Measurements from ENCODE around the gene SURF1. TPM values are rescaled to one million over a fixed set of nuclear protein-coding genes. Genes with fewer than 3 reads are reported as not detected.

SURF1 gene
- total RNA-seq, 1 experiment from 2014 or later: 71.7 TPM

GRCh38 chr9:133309608-133310007 is 46.7 kb downstream of the SURF1 start:
- CTCF ChIA-PET: no interaction called here
- no peak for DNase-seq (ENCODE audit: low read depth, low spot score)

More at GRCh38 chr9:133309608-133310007, 46.7 kb downstream of the SURF1 start:
- Histone ChIP-seq H3K9ac (ENCODE audit: low read length) (no peak overlapping the region), H3K79me2 (ENCODE audit: insufficient read depth, low read length) (no peaks in the 10 kb centered on the region), H3K9me3 (ENCODE audit: control insufficient read depth in 1 of 2, insufficient read depth in 1 of 2, low read depth in 1 of 2, low read length in 2 of 2) (peaks cover 0 to 3% of the 10 kb centered on the region in 2 experiments; a peak in 1 of 4 replicates), H3K9me2 (ENCODE audit: insufficient read depth) (no peaks in the 10 kb centered on the region), H3K4me3 (replicated peaks in 1 of 2; ENCODE audit: low read depth in 1 of 2, low read length in 2 of 2) (no peak overlapping the region), H4K20me1 (ENCODE audit: insufficient read depth) (no peaks in the 10 kb centered on the region), H3K4me1 (ENCODE audit: control insufficient read depth in 1 of 2, insufficient read depth in 2 of 2, low read length in 2 of 2) (no peaks in the 10 kb centered on the region), H3K36me3 (ENCODE audit: control insufficient read depth in 1 of 2, insufficient read depth in 2 of 2, low read length in 2 of 2) (no peaks in the 10 kb centered on the region), H2AFZ (ENCODE audit: low read depth, low read length, poor library complexity, severe bottlenecking) (no peak overlapping the region), H3K27ac (ENCODE audit: low read depth, low read length) (no peak overlapping the region), H3K27me3 (ENCODE audit: insufficient read depth, low read length) (0 out of 2 replicates have a peak, but pooled peaks cover 3% of the 10 kb centered on the region), H3K4me2 (ENCODE audit: low read length) (no peak overlapping the region)
- TF ChIP-seq ELF1 (IDR thresholded peaks at IDR 0.05; ENCODE audit: borderline replicate concordance, low read depth): no peak
- TF ChIP-seq CEBPB (IDR thresholded peaks at IDR 0.05; ENCODE audit: low read depth): no peak
- no peak for TF ChIP-seq JUND (IDR thresholded peaks at IDR 0.05)
- no peak for TF ChIP-seq REST (IDR thresholded peaks at IDR 0.05; ENCODE audit: low read depth)
- TF ChIP-seq POLR2A (IDR thresholded peaks at IDR 0.05; ENCODE audit: borderline replicate concordance, extremely low read depth, insufficient read depth, insufficient read length): no peak
- no peak for TF ChIP-seq SP1 (IDR thresholded peaks at IDR 0.05; ENCODE audit: low read depth)
- no peak for ATAC-seq
- intact Hi-C loops (cut with micrococcal nuclease): no loop called here
- POLR2A ChIA-PET: no interaction called here
- BruUV-seq (replicated peaks): no TSS peak
- RAD21 ChIA-PET (ENCODE audit: low non-redundant PET in 1 of 2, low total read pairs in 2 of 2, uncharacterized antibody in 2 of 2, unreplicated experiment in 2 of 2): no interaction called here

Measured in HCT116 (cell line).